Caco-2 (cell line): ENCODE data around the gene DYTN. TPM values are rescaled to one million over a fixed set of nuclear protein-coding genes. Genes with fewer than 3 reads are reported as not detected.

ENCODE experiments used
- BruUV-seq: library from RNA; stranded (reverse); fragments of 400-500 nt; replicated peaks from 2 replicates; lab custom pipeline; 2021; lab: Mats Ljungman, UMichigan
- CTCF ChIA-PET: fragments of 300-600 bp; sonication (Branson Sonifier 250); formaldehyde crosslinking; loops from one replicate; lab custom pipeline; 2022; ENCODE audit warnings: antibody characterized with exemption; lab: Charles Lee
- POLR2A ChIA-PET: fragments of 300-600 bp; sonication (Branson Sonifier 250); formaldehyde crosslinking; loops from one replicate; lab custom pipeline; 2022; ENCODE audit warnings: antibody characterized with exemption; lab: Charles Lee
- DNase-seq, 2 experiments: peaks; one replicate each; pipeline versions ENCODE4 v3.0.0 to v3.0.0-alpha.2; 2020 to 2022
- H3K27me3 ChIP-seq: replicated peaks from 2 replicates; pipeline ENCODE4 v1.6.0; 2011; ENCODE audit warnings: low read length; ENCODE audit not compliant: control insufficient read depth, insufficient read depth
- H3K36me3 ChIP-seq: 2 replicates; pipeline ENCODE4 v1.5.1; 2011; ENCODE audit warnings: low read length; ENCODE audit not compliant: control insufficient read depth, insufficient read depth
- H3K4me1 ChIP-seq: fragments of 250-450 bp; sonication (Bioruptor Pico); 2 replicates; pipeline ENCODE4 v1.5.1; 2020; ENCODE audit warnings: mild to moderate bottlenecking
- H3K4me3 ChIP-seq: 2 replicates; pipeline ENCODE4 v1.5.1; 2011; ENCODE audit warnings: low read depth, mild to moderate bottlenecking, control low read depth, low read length
- H3K9me3 ChIP-seq: fragments of 250-450 bp; sonication (Bioruptor Pico); 2 replicates; pipeline ENCODE4 v1.5.1; 2020; ENCODE audit warnings: mild to moderate bottlenecking, moderate library complexity
- H3K27ac Mint-ChIP-seq: one replicate; pipeline ENCODE4 v1.8.0; 2022; ENCODE audit warnings: mixed read lengths; ENCODE audit not compliant: unreplicated experiment
- H3K27me3 Mint-ChIP-seq: one replicate; pipeline ENCODE4 v1.8.0; 2022; ENCODE audit warnings: mixed read lengths; ENCODE audit not compliant: insufficient read depth, unreplicated experiment
- H3K36me3 Mint-ChIP-seq: one replicate; pipeline ENCODE4 v1.8.0; 2022; ENCODE audit warnings: mild to moderate bottlenecking, mixed read lengths; ENCODE audit not compliant: insufficient read depth, unreplicated experiment
- H3K4me1 Mint-ChIP-seq: one replicate; pipeline ENCODE4 v1.8.0; 2022; ENCODE audit warnings: low read depth, mixed read lengths; ENCODE audit not compliant: unreplicated experiment
- H3K4me3 Mint-ChIP-seq: one replicate; pipeline ENCODE4 v1.8.0; 2022; ENCODE audit warnings: mild to moderate bottlenecking, moderate library complexity, mixed read lengths; ENCODE audit not compliant: unreplicated experiment
- H3K9me3 Mint-ChIP-seq: one replicate; pipeline ENCODE4 v1.8.0; 2022; ENCODE audit warnings: mixed read lengths; ENCODE audit not compliant: unreplicated experiment
- intact Hi-C: fragments of 100-400 bp; cut with micrococcal nuclease; formaldehyde crosslinking; loops from one replicate; pipeline ENCODE4 v1.10.0; 2022; ENCODE audit not compliant: unreplicated experiment
- total RNA-seq: library from RNA; stranded (reverse); gene quantifications from 2 replicates; pipeline ENCODE4 v1.2.3, GENCODE V29; 2022
- TF ChIP-seq, protein P1 (sequence below), 2 experiments: fragments of 200-600 bp in 1 of 2; IDR thresholded peaks; 1 replicate in 1 of 2; 2 replicates in 1 of 2; pipeline versions ENCODE4 v1.5.1 to v1.8.0; 2011 to 2022; ENCODE audit warnings: antibody characterized with exemption in 1 of 2, control low read depth in 1 of 2, inconsistent platforms in 1 of 2, low read depth in 1 of 2, low read length in 1 of 2, mild to moderate bottlenecking in 1 of 2, moderate library complexity in 1 of 2; ENCODE audit not compliant: insufficient read depth in 1 of 2, severe bottlenecking in 1 of 2, unreplicated experiment in 1 of 2

Gene DYTN
- total RNA-seq, 1 experiment from 2014 or later, result not detected

DNA sequence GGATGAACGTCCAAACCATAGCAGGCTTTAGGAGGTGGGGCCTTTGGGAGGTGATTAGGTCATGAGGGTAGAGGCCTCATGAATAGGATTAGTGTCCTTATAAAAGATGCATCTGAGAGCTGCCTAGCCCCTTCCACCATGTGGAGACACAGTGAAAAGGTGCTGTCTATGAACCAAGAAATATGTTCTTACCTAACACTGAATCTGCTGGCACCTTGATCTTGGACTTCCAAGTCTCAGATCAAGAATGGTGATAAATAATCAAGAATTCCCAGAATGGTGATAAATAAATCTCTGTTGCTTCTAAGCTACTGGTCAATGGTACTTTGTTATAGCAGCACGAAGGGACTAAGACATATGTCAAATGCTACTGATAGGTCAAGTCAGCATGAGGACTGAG lies 15.1 kb upstream of the DYTN start:
- intact Hi-C loops, result no loop called here
- Histone ChIP-seq H3K4me3 (no peak overlapping the region), H3K9me3 (no peaks in the 10 kb centered on the region), H3K36me3 (no peaks in the 10 kb centered on the region), H3K27me3 (no peaks in the 10 kb centered on the region), H3K4me1 (no peaks in the 10 kb centered on the region)
- TF ChIP-seq, protein P1, sequence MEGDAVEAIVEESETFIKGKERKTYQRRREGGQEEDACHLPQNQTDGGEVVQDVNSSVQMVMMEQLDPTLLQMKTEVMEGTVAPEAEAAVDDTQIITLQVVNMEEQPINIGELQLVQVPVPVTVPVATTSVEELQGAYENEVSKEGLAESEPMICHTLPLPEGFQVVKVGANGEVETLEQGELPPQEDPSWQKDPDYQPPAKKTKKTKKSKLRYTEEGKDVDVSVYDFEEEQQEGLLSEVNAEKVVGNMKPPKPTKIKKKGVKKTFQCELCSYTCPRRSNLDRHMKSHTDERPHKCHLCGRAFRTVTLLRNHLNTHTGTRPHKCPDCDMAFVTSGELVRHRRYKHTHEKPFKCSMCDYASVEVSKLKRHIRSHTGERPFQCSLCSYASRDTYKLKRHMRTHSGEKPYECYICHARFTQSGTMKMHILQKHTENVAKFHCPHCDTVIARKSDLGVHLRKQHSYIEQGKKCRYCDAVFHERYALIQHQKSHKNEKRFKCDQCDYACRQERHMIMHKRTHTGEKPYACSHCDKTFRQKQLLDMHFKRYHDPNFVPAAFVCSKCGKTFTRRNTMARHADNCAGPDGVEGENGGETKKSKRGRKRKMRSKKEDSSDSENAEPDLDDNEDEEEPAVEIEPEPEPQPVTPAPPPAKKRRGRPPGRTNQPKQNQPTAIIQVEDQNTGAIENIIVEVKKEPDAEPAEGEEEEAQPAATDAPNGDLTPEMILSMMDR (IDR thresholded peaks at IDR 0.05; ENCODE audit: insufficient read depth in 1 of 2, low read depth in 1 of 2, low read length in 1 of 2, severe bottlenecking in 1 of 2, unreplicated experiment in 1 of 2), result no peak
- no TSS peak for BruUV-seq
- ChIA-PET CTCF (no interaction called here), POLR2A (no interaction called here)
- Mint-ChIP-seq H3K27ac (no peak overlapping the region), H3K27me3 (peaks cover 25% of the 10 kb centered on the region), H3K4me3 (no peak overlapping the region), H3K4me1 (no peaks in the 10 kb centered on the region), H3K36me3 (no peaks in the 10 kb centered on the region), H3K9me3 (no peaks in the 10 kb centered on the region)
- no peak for DNase-seq

DNA sequence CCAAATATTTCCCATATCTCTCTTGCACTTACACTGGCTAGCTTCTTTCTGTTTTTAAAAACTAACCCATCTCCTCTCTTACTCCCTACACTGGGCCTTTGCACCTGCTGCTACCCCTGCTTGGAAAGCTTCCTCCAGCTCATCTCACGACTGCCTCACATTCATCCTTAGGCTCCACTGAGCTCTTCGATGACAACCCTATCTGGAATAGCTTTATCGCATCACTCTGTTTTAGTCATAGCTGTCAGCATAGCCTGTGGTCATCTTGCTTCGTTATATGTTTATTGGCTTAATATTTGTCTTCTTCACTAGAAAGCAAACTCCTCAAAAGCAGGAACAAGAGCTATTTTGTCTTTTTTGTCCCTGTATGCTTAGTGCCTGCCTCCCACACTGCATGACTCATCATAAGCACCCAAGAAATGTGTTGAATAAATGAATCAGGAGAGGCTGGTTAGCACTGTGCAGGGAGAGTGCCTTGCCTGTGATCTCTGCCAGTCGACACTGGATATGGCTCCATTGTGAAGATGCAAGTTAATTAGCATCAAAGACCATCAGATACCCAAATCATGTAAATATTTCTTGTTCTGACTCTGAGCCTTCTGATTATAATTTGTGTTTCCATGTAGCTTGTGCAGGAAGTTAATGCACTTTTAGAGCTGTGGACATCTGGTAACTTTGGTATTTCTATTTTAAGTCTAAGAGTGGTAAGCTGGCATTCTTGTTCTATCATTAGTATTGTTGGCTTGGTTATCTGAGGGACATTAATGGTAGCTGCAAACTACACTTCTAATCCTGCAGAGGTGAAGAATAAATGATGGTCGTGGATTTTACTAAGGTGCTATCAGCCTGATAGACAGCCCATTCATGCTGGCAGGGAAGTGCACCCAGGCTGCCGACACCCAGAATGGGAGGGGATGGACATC lies 10.3 kb upstream of the DYTN start:
- intact Hi-C loops, result no loop called here
- peaks cover 35% of the 10 kb centered on the region for H3K27me3 Mint-ChIP-seq
- H3K4me3 ChIP-seq, result no peak overlapping the region
- H3K4me1 ChIP-seq, result no peaks in the 10 kb centered on the region
- H3K36me3 ChIP-seq, result no peaks in the 10 kb centered on the region
- H3K27ac Mint-ChIP-seq, result no peak overlapping the region
- H3K9me3 Mint-ChIP-seq, result no peaks in the 10 kb centered on the region
- ChIA-PET POLR2A (interaction anchor here (0.9 kb wide), 1 partner anchor 36 kb away, joined by 3 read pairs; the partner anchor contains the start of genes FASTKD2 and MDH1B), CTCF (no interaction called here)
- no peaks in the 10 kb centered on the region for H3K4me1 Mint-ChIP-seq
- H3K27me3 ChIP-seq, result no peaks in the 10 kb centered on the region
- H3K4me3 Mint-ChIP-seq, result no peak overlapping the region
- TF ChIP-seq, protein P1 (IDR thresholded peaks at IDR 0.05; ENCODE audit: insufficient read depth in 1 of 2, low read depth in 1 of 2, low read length in 1 of 2, severe bottlenecking in 1 of 2, unreplicated experiment in 1 of 2), result no peak
- H3K9me3 ChIP-seq, result no peaks in the 10 kb centered on the region
- no TSS peak for BruUV-seq
- H3K36me3 Mint-ChIP-seq, result no peaks in the 10 kb centered on the region
- no peak for DNase-seq

DNA sequence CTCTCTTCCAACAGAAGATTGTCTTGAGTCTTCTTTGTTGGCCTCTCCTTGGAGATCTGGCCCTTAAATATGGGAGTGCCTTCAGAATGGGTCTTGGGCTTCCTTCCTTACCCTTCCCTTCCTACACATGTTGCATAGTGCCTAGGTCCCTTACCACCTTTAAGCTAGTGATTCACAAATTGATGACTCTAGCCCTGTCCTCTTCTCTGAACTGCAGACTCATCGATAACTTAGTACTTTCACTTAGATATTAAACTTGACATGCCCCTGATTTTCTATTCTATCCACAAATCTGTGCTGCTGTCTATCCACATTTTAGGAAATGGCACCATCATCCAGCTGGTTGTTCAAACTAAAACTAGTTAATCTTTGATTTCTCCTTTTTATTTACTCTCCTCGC lies 9.1 kb upstream of the DYTN start:
- TF ChIP-seq, protein P1 (IDR thresholded peaks at IDR 0.05; ENCODE audit: insufficient read depth in 1 of 2, low read depth in 1 of 2, low read length in 1 of 2, severe bottlenecking in 1 of 2, unreplicated experiment in 1 of 2), result no peak
- Histone ChIP-seq H3K4me3 (no peak overlapping the region), H3K36me3 (no peaks in the 10 kb centered on the region), H3K27me3 (no peaks in the 10 kb centered on the region), H3K9me3 (no peaks in the 10 kb centered on the region), H3K4me1 (no peaks in the 10 kb centered on the region)
- Mint-ChIP-seq H3K4me3 (no peak overlapping the region), H3K27ac (no peak overlapping the region), H3K4me1 (no peaks in the 10 kb centered on the region), H3K27me3 (peaks cover 31% of the 10 kb centered on the region), H3K36me3 (no peaks in the 10 kb centered on the region), H3K9me3 (no peaks in the 10 kb centered on the region)
- intact Hi-C loops, result no loop called here
- CTCF ChIA-PET, result no interaction called here
- no TSS peak for BruUV-seq
- POLR2A ChIA-PET, result interaction anchor here (0.6 kb wide), 1 partner anchor 708 kb away, joined by 4 read pairs; no protein-coding TSS in a partner anchor
- no peak for DNase-seq
